A549 (cell line): ENCODE data around the gene APP. TPM values are rescaled to one million over a fixed set of nuclear protein-coding genes. Genes with fewer than 3 reads are reported as not detected.

Source experiments
- ATAC-seq, 2 experiments: fragments of 200-7000 bp in 1 of 2; fragments of >200 bp in 1 of 2; cut with Nextera tagmentation in 1 of 2; cut with Tn5 transposase in 1 of 2; 3 replicates each; pipeline versions ENCODE4 v1.8.0 to v1.9.1; 2018 to 2020; ENCODE audit warnings: mild to moderate bottlenecking in 1 of 2, moderate library complexity in 1 of 2
- CTCF ChIA-PET: fragments of 300-600 bp; sonication (Branson Sonifier 250); formaldehyde crosslinking; extraction: SDS; loops from one replicate; lab custom pipeline; 2021; ENCODE audit warnings: antibody characterized with exemption, inconsistent platforms; lab: Yijun Ruan, JAX
- POLR2A ChIA-PET: fragments of 350-600 bp; formaldehyde crosslinking; extraction: SDS; loops from one replicate; lab custom pipeline; 2021; ENCODE audit warnings: antibody characterized with exemption, inconsistent platforms; lab: Yijun Ruan, JAX
- DNase-seq, 2 experiments: peaks; one replicate each; pipeline versions ENCODE4 v3.0.0 to v3.0.0-alpha.2; 2011 to 2016; ENCODE audit warnings: low read depth in 1 of 2, low spot score in 1 of 2
- FAIRE-seq: peaks from 2 replicates; lab custom pipeline; 2011; peaks lifted over from hg19 to GRCh38; lab: Jason Lieb, UNC
- H3K27ac ChIP-seq, 2 experiments: fragments of >200 bp; sonication (Bioruptor Twin); formaldehyde crosslinking; 3 replicates each; pipeline ENCODE4 v1.5.1; 2016 to 2017
- H3K4me1 ChIP-seq: fragments of >200 bp; sonication (Bioruptor Twin); formaldehyde crosslinking; 3 replicates; pipeline ENCODE4 v1.6.1; 2016
- H3K4me2 ChIP-seq: fragments of >200 bp; sonication (Bioruptor Twin); formaldehyde crosslinking; 3 replicates; pipeline ENCODE4 v1.6.1; 2016
- H3K4me3 ChIP-seq: fragments of >200 bp; sonication (Bioruptor Twin); formaldehyde crosslinking; 3 replicates; pipeline ENCODE4 v1.5.1; 2016
- H3K9me3 ChIP-seq: fragments of >200 bp; sonication (Bioruptor Twin); formaldehyde crosslinking; 3 replicates; pipeline ENCODE4 v1.6.1; 2016
- BHLHE40 ChIP-seq: IDR thresholded peaks from 2 replicates; pipeline ENCODE4 v1.6.1; 2012; ENCODE audit warnings: low read depth, low read length, inconsistent platforms
- CBX8 ChIP-seq: fragments of 200-600 bp; sonication (generic); IDR thresholded peaks from 2 replicates; pipeline ENCODE4 v1.6.1; 2016
- CHD2 ChIP-seq: fragments of 150-350 bp; IDR thresholded peaks from 2 replicates; pipeline ENCODE4 v1.6.1; 2014; ENCODE audit warnings: low read length; ENCODE audit not compliant: partially characterized antibody
- CTCF ChIP-seq: fragments of >200 bp; sonication (Bioruptor Twin); formaldehyde crosslinking; IDR thresholded peaks from 3 replicates; pipeline ENCODE4 v1.5.1; 2016
- ESRRA ChIP-seq: fragments of 150-350 bp; IDR thresholded peaks from 2 replicates; pipeline ENCODE4 v1.6.1; 2014; ENCODE audit warnings: mild to moderate bottlenecking, low read length, borderline replicate concordance
- FOSL2 ChIP-seq, 2 experiments: fragments of 450-650 bp in 1 of 2; fragments of >200 bp in 1 of 2; sonication (Bioruptor Twin) in 1 of 2; formaldehyde crosslinking; IDR thresholded peaks; 2 replicates each; pipeline versions ENCODE4 v1.5.0 to v1.6.1; 2016 to 2020; ENCODE audit warnings: mild to moderate bottlenecking in 1 of 2, moderate library complexity in 1 of 2
- HOXB13 ChIP-seq: fragments of 250-450 bp; sonication (Bioruptor Pico); IDR thresholded peaks from 2 replicates; pipeline ENCODE4 v1.5.0; 2020; ENCODE audit warnings: low read depth, mild to moderate bottlenecking, moderate library complexity
- JUN ChIP-seq, 2 experiments: fragments of >200 bp; sonication (Bioruptor Twin); formaldehyde crosslinking; IDR thresholded peaks; 2 replicates in 1 of 2; 3 replicates in 1 of 2; pipeline ENCODE4 v1.6.1; 2016 to 2017
- MAX ChIP-seq: IDR thresholded peaks from 2 replicates; pipeline ENCODE4 v1.6.1; 2012
- MYC ChIP-seq: IDR thresholded peaks from 2 replicates; pipeline ENCODE4 v1.6.1; 2012; ENCODE audit warnings: mild to moderate bottlenecking, inconsistent platforms, low read length, improper control_type of control experiment, borderline replicate concordance
- NFE2L2 ChIP-seq: fragments of 150-350 bp; conservative IDR thresholded peaks from 2 replicates; pipeline ENCODE4 v1.6.1; 2014; ENCODE audit warnings: low read length
- POLR2AphosphoS2 ChIP-seq: conservative IDR thresholded peaks from 2 replicates; pipeline ENCODE4 v1.6.1; 2012; ENCODE audit warnings: low read length, improper control_type of control experiment, inconsistent platforms
- RAD21 ChIP-seq, 2 experiments: fragments of >200 bp in 1 of 2; sonication (Bioruptor Twin) in 1 of 2; formaldehyde crosslinking in 1 of 2; IDR thresholded peaks in 1 of 2; conservative IDR thresholded peaks in 1 of 2; 2 replicates in 1 of 2; 3 replicates in 1 of 2; pipeline ENCODE4 v1.6.1; 2012 to 2018; ENCODE audit warnings: inconsistent platforms in 1 of 2
- RCOR1 ChIP-seq: fragments of 150-350 bp; IDR thresholded peaks from 2 replicates; pipeline ENCODE4 v1.6.1; 2014; ENCODE audit warnings: antibody characterized with exemption, low read length, low read depth
- RFX5 ChIP-seq: fragments of 450-650 bp; IDR thresholded peaks from 2 replicates; pipeline ENCODE4 v1.7.1; 2014; ENCODE audit warnings: antibody characterized with exemption, mild to moderate bottlenecking, moderate library complexity
- SMC3 ChIP-seq: fragments of >200 bp; sonication (Bioruptor Twin); formaldehyde crosslinking; IDR thresholded peaks from 3 replicates; pipeline ENCODE4 v1.6.1; 2018; ENCODE audit warnings: inconsistent platforms
- TP53 ChIP-seq: fragments of 250-450 bp; sonication (Bioruptor Pico); IDR thresholded peaks from 2 replicates; pipeline ENCODE4 v1.5.0; 2021; ENCODE audit warnings: mild to moderate bottlenecking, moderate library complexity
- ZFP36 ChIP-seq: fragments of 450-650 bp; IDR thresholded peaks from 2 replicates; pipeline ENCODE4 v1.6.1; 2014; ENCODE audit warnings: borderline replicate concordance; ENCODE audit not compliant: partially characterized antibody
- WGBS: methylation state at CpG from one replicate; pipeline ENCODE4 v1.1.6; 2017; ENCODE audit errors: missing lambda C conversion rate; 5-methylcytosine and 5-hydroxymethylcytosine counted together
- polyA plus RNA-seq, 4 experiments: library from polyadenylated mRNA; depleted of rRNA in 3 of 4; stranded (reverse); fragments of >200 nt; fragmentation: RNase III in 1 of 4; extraction: RNeasy Plus Mini Kit Qiagen cat#74134 plus additional on column Dnase treatment in 1 of 4; gene quantifications; 2 replicates in 3 of 4; 3 replicates in 1 of 4; pipeline ENCODE4 v1.2.3, GENCODE V29; 2011 to 2017
- TF ChIP-seq, protein P1 (sequence below): fragments of 250-450 bp; sonication (Bioruptor Pico); IDR thresholded peaks from 2 replicates; pipeline ENCODE4 v1.5.0; 2020; ENCODE audit warnings: low read depth, mild to moderate bottlenecking, moderate library complexity
- TF ChIP-seq, protein P2 (sequence below): fragments of 200-600 bp; sonication (generic); IDR thresholded peaks from 2 replicates; pipeline ENCODE4 v1.6.1; 2016; ENCODE audit warnings: antibody characterized with exemption, mild to moderate bottlenecking, moderate library complexity
- TF ChIP-seq, protein P3 (sequence below): fragments of 150-350 bp; IDR thresholded peaks from 2 replicates; pipeline ENCODE4 v1.6.1; 2014; ENCODE audit warnings: low read depth, mild to moderate bottlenecking, low read length
- TF ChIP-seq, protein P4 (sequence below): IDR thresholded peaks from 2 replicates; pipeline ENCODE4 v1.6.1; 2012; ENCODE audit warnings: low read depth, borderline replicate concordance

APP gene
- polyA plus RNA-seq, 2 of the 4 experiments (the other 2 are of a cell fraction) = 540 to 565 TPM

- FAIRE-seq = no peak
- 77% methylated on average over 4 of the region's 4 CpGs for WGBS
- Histone ChIP-seq H3K4me2 (no peak overlapping the region), H3K9me3 (no peaks in the 10 kb centered on the region), H3K4me1 (no peaks in the 10 kb centered on the region), H3K4me3 (no peak overlapping the region)
- POLR2A ChIA-PET = no interaction called here
- CTCF ChIA-PET = interaction anchor here (1.2 kb wide), 1 partner anchor 14 kb away, joined by 3 read pairs; no protein-coding TSS in a partner anchor
- no peak for DNase-seq
- no peak for ATAC-seq
- TF ChIP-seq FOSL2 (IDR thresholded peaks at IDR 0.05) (no peak), FOSL2 (CRISPR knock-in tag; IDR thresholded peaks at IDR 0.05) (no peak), RAD21 (conservative IDR thresholded peaks at IDR 0.05 in 1 of 2, IDR thresholded peaks at IDR 0.05 in 1 of 2) (no peak), CTCF (no peak), BHLHE40 (no peak), RCOR1 (no peak), NFE2L2 (no peak), ESRRA (no peak), RFX5 (no peak), POLR2AphosphoS2 (no peak), MAX (no peak), TP53 (CRISPR knock-in tag) (no peak), CBX8 (no peak), ZFP36 (no peak)
- TF ChIP-seq, protein P1, sequence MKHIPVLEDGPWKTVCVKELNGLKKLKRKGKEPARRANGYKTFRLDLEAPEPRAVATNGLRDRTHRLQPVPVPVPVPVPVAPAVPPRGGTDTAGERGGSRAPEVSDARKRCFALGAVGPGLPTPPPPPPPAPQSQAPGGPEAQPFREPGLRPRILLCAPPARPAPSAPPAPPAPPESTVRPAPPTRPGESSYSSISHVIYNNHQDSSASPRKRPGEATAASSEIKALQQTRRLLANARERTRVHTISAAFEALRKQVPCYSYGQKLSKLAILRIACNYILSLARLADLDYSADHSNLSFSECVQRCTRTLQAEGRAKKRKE (CRISPR knock-in tag) = no peak
- TF ChIP-seq, protein P2, sequence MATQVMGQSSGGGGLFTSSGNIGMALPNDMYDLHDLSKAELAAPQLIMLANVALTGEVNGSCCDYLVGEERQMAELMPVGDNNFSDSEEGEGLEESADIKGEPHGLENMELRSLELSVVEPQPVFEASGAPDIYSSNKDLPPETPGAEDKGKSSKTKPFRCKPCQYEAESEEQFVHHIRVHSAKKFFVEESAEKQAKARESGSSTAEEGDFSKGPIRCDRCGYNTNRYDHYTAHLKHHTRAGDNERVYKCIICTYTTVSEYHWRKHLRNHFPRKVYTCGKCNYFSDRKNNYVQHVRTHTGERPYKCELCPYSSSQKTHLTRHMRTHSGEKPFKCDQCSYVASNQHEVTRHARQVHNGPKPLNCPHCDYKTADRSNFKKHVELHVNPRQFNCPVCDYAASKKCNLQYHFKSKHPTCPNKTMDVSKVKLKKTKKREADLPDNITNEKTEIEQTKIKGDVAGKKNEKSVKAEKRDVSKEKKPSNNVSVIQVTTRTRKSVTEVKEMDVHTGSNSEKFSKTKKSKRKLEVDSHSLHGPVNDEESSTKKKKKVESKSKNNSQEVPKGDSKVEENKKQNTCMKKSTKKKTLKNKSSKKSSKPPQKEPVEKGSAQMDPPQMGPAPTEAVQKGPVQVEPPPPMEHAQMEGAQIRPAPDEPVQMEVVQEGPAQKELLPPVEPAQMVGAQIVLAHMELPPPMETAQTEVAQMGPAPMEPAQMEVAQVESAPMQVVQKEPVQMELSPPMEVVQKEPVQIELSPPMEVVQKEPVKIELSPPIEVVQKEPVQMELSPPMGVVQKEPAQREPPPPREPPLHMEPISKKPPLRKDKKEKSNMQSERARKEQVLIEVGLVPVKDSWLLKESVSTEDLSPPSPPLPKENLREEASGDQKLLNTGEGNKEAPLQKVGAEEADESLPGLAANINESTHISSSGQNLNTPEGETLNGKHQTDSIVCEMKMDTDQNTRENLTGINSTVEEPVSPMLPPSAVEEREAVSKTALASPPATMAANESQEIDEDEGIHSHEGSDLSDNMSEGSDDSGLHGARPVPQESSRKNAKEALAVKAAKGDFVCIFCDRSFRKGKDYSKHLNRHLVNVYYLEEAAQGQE = no peak
- TF ChIP-seq, all 56 proteins: peak for 0
- no peak overlapping the region for H3K27ac ChIP-seq
Measured at GRCh38 chr21:25997788-25998611, 172.6 kb downstream of the APP start.

- Histone ChIP-seq H3K4me1 (no peaks in the 10 kb centered on the region), H3K4me3 (no peak overlapping the region), H3K4me2 (no peak overlapping the region), H3K9me3 (no peaks in the 10 kb centered on the region), H3K27ac (no peak overlapping the region)
- ATAC-seq = no peak
- ChIA-PET CTCF (interaction anchor here (1.0 kb wide), 1 partner anchor 17 kb away, joined by 3 read pairs; no protein-coding TSS in a partner anchor), POLR2A (no interaction called here)
- FAIRE-seq = no peak
- no peak for DNase-seq
- WGBS = 94% methylated on average over 9 of the region's 9 CpGs
- TF ChIP-seq CHD2 (no peak), HOXB13 (CRISPR knock-in tag) (no peak), JUN (IDR thresholded peaks at IDR 0.05) (no peak), MYC (no peak), CTCF (no peak), SMC3 (no peak)
- TF ChIP-seq, protein P3, sequence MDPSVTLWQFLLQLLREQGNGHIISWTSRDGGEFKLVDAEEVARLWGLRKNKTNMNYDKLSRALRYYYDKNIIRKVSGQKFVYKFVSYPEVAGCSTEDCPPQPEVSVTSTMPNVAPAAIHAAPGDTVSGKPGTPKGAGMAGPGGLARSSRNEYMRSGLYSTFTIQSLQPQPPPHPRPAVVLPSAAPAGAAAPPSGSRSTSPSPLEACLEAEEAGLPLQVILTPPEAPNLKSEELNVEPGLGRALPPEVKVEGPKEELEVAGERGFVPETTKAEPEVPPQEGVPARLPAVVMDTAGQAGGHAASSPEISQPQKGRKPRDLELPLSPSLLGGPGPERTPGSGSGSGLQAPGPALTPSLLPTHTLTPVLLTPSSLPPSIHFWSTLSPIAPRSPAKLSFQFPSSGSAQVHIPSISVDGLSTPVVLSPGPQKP = no peak
- TF ChIP-seq, protein P4, sequence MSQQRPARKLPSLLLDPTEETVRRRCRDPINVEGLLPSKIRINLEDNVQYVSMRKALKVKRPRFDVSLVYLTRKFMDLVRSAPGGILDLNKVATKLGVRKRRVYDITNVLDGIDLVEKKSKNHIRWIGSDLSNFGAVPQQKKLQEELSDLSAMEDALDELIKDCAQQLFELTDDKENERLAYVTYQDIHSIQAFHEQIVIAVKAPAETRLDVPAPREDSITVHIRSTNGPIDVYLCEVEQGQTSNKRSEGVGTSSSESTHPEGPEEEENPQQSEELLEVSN = no peak
Measured at GRCh38 chr21:25995278-25995677, 175.3 kb downstream of the APP start.
